GOT3 (cell line): ENCODE data around the gene MRPL49.

ENCODE experiments used
- DNase-seq: peaks from one replicate; lab custom pipeline; 2025; ENCODE audit warnings: mixed read lengths; lab: John Stamatoyannopoulos, UW

Gene MRPL49

GRCh38 chr11:65121865-65122696, at the start of gene MRPL49, which contains the start of gene FAU:
TSS of gene MRPL49 (plus strand) at chr11:65122321. CDS start at chr11:65122347, 26 bp downstream.
TSS of gene FAU (minus strand) at chr11:65122134. CDS start at chr11:65121813, 321 bp downstream.
- DNase-seq: peak; percentile 67

GRCh38 chr11:65072631-65072966, 49.5 kb upstream of the MRPL49 start:
- DNase-seq: no peak

GRCh38 chr11:65077451-65077850, 44.7 kb upstream of the MRPL49 start:
- no peak for DNase-seq

GRCh38 chr11:65078151-65078550, 44.0 kb upstream of the MRPL49 start:
- no peak for DNase-seq

- no peak for DNase-seq
Measured at GRCh38 chr11:65078786-65079342, 43.3 kb upstream of the MRPL49 start.

- DNase-seq: no peak
Measured at GRCh38 chr11:65083134-65083833, 38.8 kb upstream of the MRPL49 start.

- peak; percentile 56 for DNase-seq
Measured at GRCh38 chr11:65083834-65084597, 38.1 kb upstream of the MRPL49 start, which contains the start of the genes CDCA5 and ZFPL1. TSS of gene CDCA5 (minus strand) at chr11:65084040. CDS start at chr11:65083978, 62 bp downstream. TSS of gene ZFPL1 (plus strand) at chr11:65084222. CDS start at chr11:65084699, 477 bp downstream.

- DNase-seq: no peak
Measured at GRCh38 chr11:65084598-65085375, 37.3 kb upstream of the MRPL49 start.

GRCh38 chr11:65085446-65085845, 36.7 kb upstream of the MRPL49 start:
- DNase-seq: no peak

GRCh38 chr11:65086809-65087208, 35.3 kb upstream of the MRPL49 start:
- no peak for DNase-seq

GRCh38 chr11:65087216-65087615, 34.9 kb upstream of the MRPL49 start:
- DNase-seq: no peak

- no peak for DNase-seq
Measured at GRCh38 chr11:65087827-65088226, 34.3 kb upstream of the MRPL49 start.

GRCh38 chr11:65089621-65090020, 32.5 kb upstream of the MRPL49 start:
- no peak for DNase-seq

- DNase-seq: no peak
Measured at GRCh38 chr11:65090628-65091027, 31.5 kb upstream of the MRPL49 start.

GRCh38 chr11:65095427-65095826, 26.7 kb upstream of the MRPL49 start:
- DNase-seq: no peak

- peak; percentile 21 for DNase-seq
Measured at GRCh38 chr11:65095974-65096806, 25.9 kb upstream of the MRPL49 start, which contains the start of gene VPS51. TSS of gene VPS51 (plus strand) at chr11:65096214. CDS start at chr11:65096251, 37 bp downstream.

GRCh38 chr11:65096926-65097325, 25.2 kb upstream of the MRPL49 start:
- DNase-seq: no peak

- DNase-seq: no peak
Measured at GRCh38 chr11:65100674-65101350, 21.3 kb upstream of the MRPL49 start.
